Neural cell (in vitro differentiated cells): Measurements from ENCODE around the gene RHOA. TPM values are rescaled to one million over a fixed set of nuclear protein-coding genes. Genes with fewer than 3 reads are reported as not detected.

Experiments used
- H2AFZ ChIP-seq: fragments of 200-600, 300-800 bp; sonication (generic), shearing (Covaris generic); 2 replicates; pipeline ENCODE4 v1.6.0; 2014; ENCODE audit warnings: low read depth, mild to moderate bottlenecking, antibody characterized with exemption, low read length, moderate library complexity
- H3F3A ChIP-seq: fragments of 200-600 bp; shearing (Covaris generic); 2 replicates; pipeline ENCODE4 v1.6.1; 2016; ENCODE audit warnings: mild to moderate bottlenecking, moderate library complexity, mixed read lengths, antibody characterized with exemption, low read length; ENCODE audit not compliant: insufficient read depth, poor library complexity, severe bottlenecking
- H3K27ac ChIP-seq: fragments of 200-600, 300-800 bp; sonication (generic), shearing (Covaris generic); 2 replicates; pipeline ENCODE4 v1.5.1; 2014; ENCODE audit warnings: mild to moderate bottlenecking, low read length, moderate library complexity
- H3K27me3 ChIP-seq: fragments of 300-800, 200-600 bp; sonication (generic), shearing (Covaris generic); 2 replicates; pipeline ENCODE4 v1.6.0; 2014; ENCODE audit warnings: mild to moderate bottlenecking, low read depth, low read length, moderate library complexity; ENCODE audit not compliant: insufficient read depth
- H3K36me3 ChIP-seq: fragments of 300-800, 200-600 bp; sonication (generic), shearing (Covaris generic); 2 replicates; pipeline ENCODE4 v1.5.1; 2014; ENCODE audit warnings: mild to moderate bottlenecking, antibody characterized with exemption, low read length, moderate library complexity; ENCODE audit not compliant: insufficient read depth
- H3K4me2 ChIP-seq: fragments of 300-800, 200-600 bp; sonication (generic), shearing (Covaris generic); 2 replicates; pipeline ENCODE4 v1.6.0; 2014; ENCODE audit warnings: mild to moderate bottlenecking, low read length
- H3K4me3 ChIP-seq: fragments of 300-800, 200-600 bp; sonication (generic), shearing (Covaris generic); 2 replicates; pipeline ENCODE4 v1.5.1; 2014; ENCODE audit warnings: mild to moderate bottlenecking, low read length, moderate library complexity
- H3K79me2 ChIP-seq: fragments of 200-600 bp; shearing (Covaris generic); replicated peaks from 2 replicates; pipeline ENCODE4 v1.6.0; 2014; ENCODE audit warnings: mild to moderate bottlenecking, low read length, moderate library complexity; ENCODE audit not compliant: insufficient read depth
- H3K9ac ChIP-seq: fragments of 300-800, 200-600 bp; sonication (generic), shearing (Covaris generic); 2 replicates; pipeline ENCODE4 v1.6.1; 2016; ENCODE audit warnings: mild to moderate bottlenecking, low read length, mixed read lengths
- H3K9me2 ChIP-seq: fragments of 200-600 bp; shearing (Covaris generic); 2 replicates; pipeline ENCODE4 v1.6.1; 2016; ENCODE audit warnings: mild to moderate bottlenecking, low read length, mixed read lengths; ENCODE audit not compliant: insufficient read depth
- H3K9me3 ChIP-seq: fragments of 200-600, 300-800 bp; sonication (generic), shearing (Covaris generic); 2 replicates; pipeline ENCODE4 v1.6.1; 2016; ENCODE audit warnings: mild to moderate bottlenecking, mixed run types, low read length, moderate library complexity, mixed read lengths
- H4K20me1 ChIP-seq: fragments of 200-600 bp; shearing (Covaris generic); 2 replicates; pipeline ENCODE4 v1.6.1; 2016; ENCODE audit warnings: mild to moderate bottlenecking, mixed run types; ENCODE audit not compliant: insufficient read depth
- CTCF ChIP-seq: fragments of 450-650 bp; IDR thresholded peaks from 2 replicates; pipeline ENCODE4 v1.5.1; 2014; ENCODE audit warnings: antibody characterized with exemption, mild to moderate bottlenecking, moderate library complexity; ENCODE audit not compliant: poor library complexity, severe bottlenecking
- EP300 ChIP-seq: fragments of 450-650 bp; conservative IDR thresholded peaks from 2 replicates; pipeline ENCODE4 v1.6.1; 2014; ENCODE audit warnings: antibody characterized with exemption, mild to moderate bottlenecking, moderate library complexity; ENCODE audit not compliant: poor library complexity, severe bottlenecking
- EZH2 ChIP-seq: fragments of 200-600, 300-800 bp; shearing (Covaris generic), sonication (generic); IDR thresholded peaks from 2 replicates; pipeline ENCODE4 v1.6.1; 2014; ENCODE audit warnings: antibody characterized with exemption, low read length, borderline replicate concordance, mild to moderate bottlenecking; ENCODE audit not compliant: insufficient read depth, poor library complexity, severe bottlenecking
- MXI1 ChIP-seq: fragments of 450-650 bp; conservative IDR thresholded peaks from 2 replicates; pipeline ENCODE4 v1.6.1; 2014; ENCODE audit warnings: antibody characterized with exemption, mild to moderate bottlenecking; ENCODE audit not compliant: poor library complexity, severe bottlenecking
- POLR2AphosphoS5 ChIP-seq: IDR thresholded peaks from 2 replicates; pipeline ENCODE4 v1.6.1; 2012
- RAD21 ChIP-seq: fragments of 450-650 bp; conservative IDR thresholded peaks from 2 replicates; pipeline ENCODE4 v1.6.1; 2014; ENCODE audit warnings: antibody characterized with exemption, mild to moderate bottlenecking, moderate library complexity
- REST ChIP-seq: IDR thresholded peaks from 2 replicates; pipeline ENCODE4 v1.6.1; 2012; ENCODE audit warnings: borderline replicate concordance
- SMC3 ChIP-seq: fragments of 450-650 bp; conservative IDR thresholded peaks from 2 replicates; pipeline ENCODE4 v1.6.1; 2014; ENCODE audit warnings: antibody characterized with exemption, mild to moderate bottlenecking, moderate library complexity; ENCODE audit not compliant: poor library complexity
- TAF1 ChIP-seq: IDR thresholded peaks from 2 replicates; pipeline ENCODE4 v1.6.1; 2012; ENCODE audit warnings: low read depth
- polyA plus RNA-seq: library from polyadenylated mRNA; depleted of rRNA; stranded (reverse); fragments of >200 nt; gene quantifications from 2 replicates; pipeline ENCODE4 v1.2.3, GENCODE V29; 2014

RHOA gene
- polyA plus RNA-seq, 1 donor from 2014 or later = 159 TPM

GRCh38 chr3:49387721-49388120 is 24.1 kb downstream of the RHOA start:
- H3K27me3 ChIP-seq = no peaks in the 10 kb centered on the region
- peaks cover 57% of the 10 kb centered on the region for H3K79me2 ChIP-seq
- TF ChIP-seq TAF1 (no peak), POLR2AphosphoS5 (no peak), REST (no peak), EP300 (no peak), CTCF (no peak), RAD21 (no peak), MXI1 (no peak), SMC3 (no peak), EZH2 (no peak)
- no peak overlapping the region for H3K9ac ChIP-seq
- H2AFZ ChIP-seq = no peak overlapping the region
- no peaks in the 10 kb centered on the region for H3K36me3 ChIP-seq
- no peak overlapping the region for H3K4me2 ChIP-seq
- no peaks in the 10 kb centered on the region for H3K9me2 ChIP-seq
- no peaks in the 10 kb centered on the region for H4K20me1 ChIP-seq
- no peak overlapping the region for H3K27ac ChIP-seq
- no peaks in the 10 kb centered on the region for H3F3A ChIP-seq
- no peak overlapping the region for H3K4me3 ChIP-seq
- no peaks in the 10 kb centered on the region for H3K9me3 ChIP-seq

GRCh38 chr3:49386056-49386756 is 25.6 kb downstream of the RHOA start:
- H3K27ac ChIP-seq = no peak overlapping the region
- no peaks in the 10 kb centered on the region for H3K9me2 ChIP-seq
- no peaks in the 10 kb centered on the region for H3K27me3 ChIP-seq
- no peak overlapping the region for H3K4me2 ChIP-seq
- H3K36me3 ChIP-seq = no peaks in the 10 kb centered on the region
- no peak for TF ChIP-seq SMC3
- TF ChIP-seq TAF1 = no peak
- TF ChIP-seq REST = no peak
- H3K79me2 ChIP-seq = peaks cover 59% of the 10 kb centered on the region
- H3F3A ChIP-seq = no peaks in the 10 kb centered on the region
- H2AFZ ChIP-seq = no peak overlapping the region
- H3K9me3 ChIP-seq = no peaks in the 10 kb centered on the region
- H3K9ac ChIP-seq = no peak overlapping the region
- H3K4me3 ChIP-seq = no peak overlapping the region
- no peaks in the 10 kb centered on the region for H4K20me1 ChIP-seq
